ENCODE measurements around the gene SHC1. TPM values are rescaled to one million over a fixed set of nuclear protein-coding genes. Genes with fewer than 3 reads are reported as not detected.

Gene SHC1
- total RNA-seq, 6 experiments from 2014 or later = 371 to 461 (median 401) TPM

GRCh38 chr1:155012776-155013602 lies 42.4 kb upstream of the SHC1 start:
- DNase-seq = no peak
- no peak overlapping the region; the same call in 1 of the 2 replicates for H3K27ac Mint-ChIP-seq
- H3K4me1 Mint-ChIP-seq (ENCODE audit: low read depth) = peaks cover 4% of the 10 kb centered on the region; the same call in 1 of the 2 replicates
- H3K9me3 Mint-ChIP-seq = no peaks in the 10 kb centered on the region
- no peak overlapping the region for H3K4me3 Mint-ChIP-seq
- no peaks in the 10 kb centered on the region for H3K36me3 Mint-ChIP-seq (ENCODE audit: low read depth)
- TF ChIP-seq CTCF (IDR thresholded peaks at IDR 0.05) = no peak
- H3K27me3 Mint-ChIP-seq (ENCODE audit: insufficient read depth) = no peaks in the 10 kb centered on the region

- Mint-ChIP-seq H3K27ac (no peak overlapping the region), H3K4me3 (no peak overlapping the region), H3K27me3 (ENCODE audit: insufficient read depth) (no peaks in the 10 kb centered on the region), H3K9me3 (no peaks in the 10 kb centered on the region), H3K36me3 (ENCODE audit: low read depth) (no peaks in the 10 kb centered on the region), H3K4me1 (ENCODE audit: low read depth) (no peaks in the 10 kb centered on the region; the same call in 1 of the 2 replicates)
- peak; percentile 25 for DNase-seq
- TF ChIP-seq CTCF (IDR thresholded peaks at IDR 0.05) = no peak
These were observed 41.5 kb upstream of the SHC1 start for GRCh38 chr1:155012026-155012546.

- Mint-ChIP-seq H3K36me3 (ENCODE audit: low read depth) (no peaks in the 10 kb centered on the region), H3K27ac (no peak overlapping the region), H3K4me3 (no peak overlapping the region), H3K4me1 (ENCODE audit: low read depth) (peaks cover under 1% of the 10 kb centered on the region; the same call in 1 of the 2 replicates), H3K9me3 (no peaks in the 10 kb centered on the region), H3K27me3 (ENCODE audit: insufficient read depth) (no peaks in the 10 kb centered on the region; the same call in 1 of the 2 replicates)
- no peak for DNase-seq
- TF ChIP-seq CTCF (IDR thresholded peaks at IDR 0.05) = no peak
These were observed 41.0 kb upstream of the SHC1 start for GRCh38 chr1:155011437-155012025.

- H3K4me3 Mint-ChIP-seq = no peak overlapping the region
These were observed 40.5 kb upstream of the SHC1 start for GRCh38 chr1:155011004-155011416.

More at GRCh38 chr1:155011004-155011416, 40.5 kb upstream of the SHC1 start:
- Mint-ChIP-seq H3K27me3 (ENCODE audit: insufficient read depth) (no peaks in the 10 kb centered on the region; the same call in 1 of the 2 replicates), H3K9me3 (no peaks in the 10 kb centered on the region), H3K27ac (no peak overlapping the region), H3K36me3 (ENCODE audit: low read depth) (no peaks in the 10 kb centered on the region), H3K4me1 (ENCODE audit: low read depth) (peaks cover 5% of the 10 kb centered on the region; the same call in 1 of the 2 replicates)
- TF ChIP-seq CTCF (IDR thresholded peaks at IDR 0.05) = no peak
- DNase-seq = no peak

Data from HFFc6 (cell line).